Measurements from ENCODE around the gene AAK1. TPM values are rescaled to one million over a fixed set of nuclear protein-coding genes. Genes with fewer than 3 reads are reported as not detected.

The AAK1 gene
- total and polyA plus RNA-seq, 2 of the 13 experiments (the other 11 are each of a cell fraction or from before 2014, with no cell fraction given), result 9.8 to 10.3 TPM

- no peaks in the 10 kb centered on the region for H4K20me1 ChIP-seq (ENCODE audit: insufficient read depth, low read length)
- no peak overlapping the region for H2AFZ ChIP-seq (ENCODE audit: low read length)
- H3K27ac ChIP-seq (ENCODE audit: extremely low read length, insufficient read depth, low read length), result no peak overlapping the region
- H3K27me3 ChIP-seq (ENCODE audit: control insufficient read depth in 1 of 2, insufficient read depth in 2 of 2, low read length in 2 of 2), result no peaks in the 10 kb centered on the region
- no peak overlapping the region for H3K4me3 ChIP-seq (replicated peaks in 1 of 3; ENCODE audit: insufficient read depth in 1 of 3, low read depth in 2 of 3, low read length in 3 of 3)
- in situ Hi-C loops (cut with HindIII; ENCODE audit: extremely low pct_ligation_motif_present, low pct_unique_long_range_greater_than_20kb) (no loop called here), intact Hi-C loops (cut with micrococcal nuclease; ENCODE audit: unreplicated experiment) (no loop called here)
- WGBS (ENCODE audit: low lambda C conversion rate), result 89% methylated on average over 5 of the region's 5 CpGs
- H3K36me3 ChIP-seq (replicated peaks in 1 of 2; ENCODE audit: control insufficient read depth in 1 of 2, insufficient read depth in 2 of 2, low read length in 2 of 2), result no peaks in the 10 kb centered on the region
- CTCF ChIA-PET (ENCODE audit: low intra/inter-chr PET ratio, low total read pairs), result no interaction called here
- BruUV-seq (replicated peaks), result no TSS peak
- no peaks in the 10 kb centered on the region for H3K9me3 ChIP-seq (ENCODE audit: low read length)
- ATAC-seq (no peak), DNase-seq (ENCODE audit: low spot score) (no peak), FAIRE-seq (no peak)
- H3K9ac ChIP-seq (ENCODE audit: insufficient read depth, low read depth, low read length), result no peak overlapping the region
- H3K79me2 ChIP-seq (ENCODE audit: insufficient read depth, low read length), result no peaks in the 10 kb centered on the region
- peaks cover 20% of the 10 kb centered on the region for H3K4me1 ChIP-seq (ENCODE audit: insufficient read depth, low read length)
- no peak overlapping the region for H3K4me2 ChIP-seq (ENCODE audit: low read depth, low read length)
- POLR2A ChIA-PET, result no interaction called here
- TF ChIP-seq SIX1 (CRISPR knock-in tag; IDR thresholded peaks at IDR 0.05; ENCODE audit: borderline replicate concordance), result no peak
- TF ChIP-seq KDM6A (CRISPR knock-in tag; IDR thresholded peaks at IDR 0.05; ENCODE audit: low read depth), result no peak
- TF ChIP-seq TEF (CRISPR knock-in tag; IDR thresholded peaks at IDR 0.05), result no peak
- TF ChIP-seq CHCHD3 (CRISPR knock-in tag; IDR thresholded peaks at IDR 0.05), result no peak
- no peak for TF ChIP-seq MED1 (CRISPR knock-in tag; IDR thresholded peaks at IDR 0.05)
- TF ChIP-seq ZBTB1 (CRISPR knock-in tag; IDR thresholded peaks at IDR 0.05; ENCODE audit: borderline replicate concordance), result no peak
- TF ChIP-seq MTA3 (CRISPR knock-in tag; IDR thresholded peaks at IDR 0.05), result no peak
- no peak for TF ChIP-seq ZHX1 (CRISPR knock-in tag; IDR thresholded peaks at IDR 0.05; ENCODE audit: low read depth)
- no peak for TF ChIP-seq PRPF4 (IDR thresholded peaks at IDR 0.05; ENCODE audit: low read depth, low read length, poor library complexity, severe bottlenecking)
- TF ChIP-seq, protein P1, sequence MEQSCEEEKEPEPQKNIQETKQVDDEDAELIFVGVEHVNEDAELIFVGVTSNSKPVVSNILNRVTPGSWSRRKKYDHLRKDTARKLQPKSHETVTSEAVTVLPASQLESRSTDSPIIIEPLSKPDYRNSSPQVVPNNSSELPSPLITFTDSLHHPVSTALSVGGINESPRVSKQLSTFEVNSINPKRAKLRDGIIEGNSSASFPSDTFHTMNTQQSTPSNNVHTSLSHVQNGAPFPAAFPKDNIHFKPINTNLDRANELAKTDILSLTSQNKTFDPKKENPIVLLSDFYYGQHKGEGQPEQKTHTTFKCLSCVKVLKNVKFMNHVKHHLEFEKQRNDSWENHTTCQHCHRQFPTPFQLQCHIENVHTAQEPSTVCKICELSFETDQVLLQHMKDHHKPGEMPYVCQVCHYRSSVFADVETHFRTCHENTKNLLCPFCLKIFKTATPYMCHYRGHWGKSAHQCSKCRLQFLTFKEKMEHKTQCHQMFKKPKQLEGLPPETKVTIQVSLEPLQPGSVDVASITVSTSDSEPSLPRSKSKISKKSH (CRISPR knock-in tag; IDR thresholded peaks at IDR 0.05; ENCODE audit: borderline replicate concordance), result no peak
- no peak for TF ChIP-seq XRCC5 (optimal IDR thresholded peaks at IDR 0.05; ENCODE audit: low read length)
- TF ChIP-seq ZNF577 (CRISPR knock-in tag; IDR thresholded peaks at IDR 0.05; ENCODE audit: borderline replicate concordance, low read depth), result no peak
- TF ChIP-seq ZSCAN21 (CRISPR knock-in tag; IDR thresholded peaks at IDR 0.05; ENCODE audit: borderline replicate concordance), result no peak
- no peak for TF ChIP-seq ZKSCAN5 (CRISPR knock-in tag; IDR thresholded peaks at IDR 0.05)
- TF ChIP-seq HNF4A (CRISPR knock-in tag; IDR thresholded peaks at IDR 0.05), result no peak
- TF ChIP-seq, protein P2, sequence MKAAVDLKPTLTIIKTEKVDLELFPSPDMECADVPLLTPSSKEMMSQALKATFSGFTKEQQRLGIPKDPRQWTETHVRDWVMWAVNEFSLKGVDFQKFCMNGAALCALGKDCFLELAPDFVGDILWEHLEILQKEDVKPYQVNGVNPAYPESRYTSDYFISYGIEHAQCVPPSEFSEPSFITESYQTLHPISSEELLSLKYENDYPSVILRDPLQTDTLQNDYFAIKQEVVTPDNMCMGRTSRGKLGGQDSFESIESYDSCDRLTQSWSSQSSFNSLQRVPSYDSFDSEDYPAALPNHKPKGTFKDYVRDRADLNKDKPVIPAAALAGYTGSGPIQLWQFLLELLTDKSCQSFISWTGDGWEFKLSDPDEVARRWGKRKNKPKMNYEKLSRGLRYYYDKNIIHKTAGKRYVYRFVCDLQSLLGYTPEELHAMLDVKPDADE (CRISPR knock-in tag; IDR thresholded peaks at IDR 0.05), result no peak
- no peak for TF ChIP-seq ZNF224 (CRISPR knock-in tag; IDR thresholded peaks at IDR 0.05)
Observed at GRCh38 chr2:69572641-69573040, 70.9 kb downstream of the AAK1 start.
